DOHH2 (cell line): ENCODE data around the gene TGIF2LX.
"Not testable (repeated sequence)": the region's sequence is repeated elsewhere in the genome, so short reads cannot be mapped to it uniquely, and the experiment has no call there.

Experiments
- CTCF ChIP-seq: fragments of 200-600 bp; sonication (generic); IDR thresholded peaks from one replicate; pipeline ENCODE4 v1.5.1; 2014; ENCODE audit warnings: antibody characterized with exemption, mild to moderate bottlenecking, low read depth, low read length; ENCODE audit not compliant: poor library complexity, severe bottlenecking
- EZH2phosphoT487 ChIP-seq: fragments of 200-600 bp; sonication (generic); IDR thresholded peaks from 2 replicates; pipeline ENCODE4 v1.6.1; 2017; ENCODE audit warnings: borderline replicate concordance, mild to moderate bottlenecking, antibody characterized with exemption, low read length, moderate library complexity, mixed read lengths

GRCh38 chrX:89943077-89943476 is 21.4 kb downstream of the TGIF2LX start:
- not testable (repeated sequence) for TF ChIP-seq CTCF, EZH2phosphoT487
